22Rv1 (cell line): ENCODE results near the gene ARPC5.

ENCODE experiments used
- ZFX ChIP-seq: fragments of 450-650 bp; IDR thresholded peaks from 2 replicates; pipeline ENCODE4 v1.6.1; 2017; ENCODE audit warnings: antibody characterized with exemption, borderline replicate concordance
- TF ChIP-seq, protein P1 (sequence below): fragments of 450-650 bp; IDR thresholded peaks from 2 replicates; pipeline ENCODE4 v1.5.1; 2017; ENCODE audit warnings: mild to moderate bottlenecking

DNA sequence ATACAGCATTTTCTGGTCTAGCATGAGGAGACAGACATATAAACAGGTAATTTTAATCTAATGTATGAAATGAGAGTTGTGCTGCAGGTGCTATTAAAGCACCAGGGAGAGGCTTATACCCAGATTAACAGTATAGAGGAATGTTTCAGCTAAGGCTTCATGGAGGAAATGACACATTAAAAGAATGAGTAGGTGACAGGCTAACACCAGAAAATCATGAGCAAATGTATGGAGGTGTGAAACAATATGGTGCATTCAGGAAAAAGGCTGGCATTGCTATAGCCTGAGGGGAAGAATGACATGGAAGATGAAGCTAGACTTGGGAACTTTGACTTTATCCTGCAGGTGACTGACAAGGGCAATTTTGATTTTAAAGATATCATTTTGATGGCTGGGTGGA lies 7.0 kb downstream of the ARPC5 start:
- TF ChIP-seq, protein P1, sequence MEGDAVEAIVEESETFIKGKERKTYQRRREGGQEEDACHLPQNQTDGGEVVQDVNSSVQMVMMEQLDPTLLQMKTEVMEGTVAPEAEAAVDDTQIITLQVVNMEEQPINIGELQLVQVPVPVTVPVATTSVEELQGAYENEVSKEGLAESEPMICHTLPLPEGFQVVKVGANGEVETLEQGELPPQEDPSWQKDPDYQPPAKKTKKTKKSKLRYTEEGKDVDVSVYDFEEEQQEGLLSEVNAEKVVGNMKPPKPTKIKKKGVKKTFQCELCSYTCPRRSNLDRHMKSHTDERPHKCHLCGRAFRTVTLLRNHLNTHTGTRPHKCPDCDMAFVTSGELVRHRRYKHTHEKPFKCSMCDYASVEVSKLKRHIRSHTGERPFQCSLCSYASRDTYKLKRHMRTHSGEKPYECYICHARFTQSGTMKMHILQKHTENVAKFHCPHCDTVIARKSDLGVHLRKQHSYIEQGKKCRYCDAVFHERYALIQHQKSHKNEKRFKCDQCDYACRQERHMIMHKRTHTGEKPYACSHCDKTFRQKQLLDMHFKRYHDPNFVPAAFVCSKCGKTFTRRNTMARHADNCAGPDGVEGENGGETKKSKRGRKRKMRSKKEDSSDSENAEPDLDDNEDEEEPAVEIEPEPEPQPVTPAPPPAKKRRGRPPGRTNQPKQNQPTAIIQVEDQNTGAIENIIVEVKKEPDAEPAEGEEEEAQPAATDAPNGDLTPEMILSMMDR = no peak
- no peak for TF ChIP-seq ZFX
